Kidney (tissue), 14 donors: ENCODE results near the gene MITF. TPM values are rescaled to one million over a fixed set of nuclear protein-coding genes. Genes with fewer than 3 reads are reported as not detected.

Experiments
- DNase-seq, 5 donors: peaks; one replicate each; pipeline ENCODE4 v3.0.0-alpha.2; 2013 to 2020
- FAIRE-seq: peaks from 2 replicates; lab custom pipeline; 2012; peaks lifted over from hg19 to GRCh38; lab: Jason Lieb, UNC
- H3K27ac ChIP-seq, 2 donors: one replicate each; pipeline ENCODE4 v1.7.0; 2013; ENCODE audit warnings: low read depth in 2 of 2, low read length in 2 of 2, inconsistent platforms in 1 of 2
- H3K27me3 ChIP-seq: one replicate; pipeline ENCODE4 v1.7.1; 2013; ENCODE audit warnings: low read length, inconsistent platforms; ENCODE audit not compliant: control insufficient read depth, insufficient read depth
- H3K36me3 ChIP-seq, 3 donors: one replicate each; pipeline versions ENCODE4 v1.7.0 to v1.7.1; 2013; ENCODE audit warnings: low read length in 3 of 3, control low read depth in 1 of 3, inconsistent platforms in 1 of 3; ENCODE audit not compliant: insufficient read depth in 3 of 3, control insufficient read depth in 2 of 3
- H3K4me1 ChIP-seq, 3 donors: one replicate each; pipeline versions ENCODE4 v1.7.0 to v1.7.1; 2013; ENCODE audit warnings: low read length in 3 of 3, inconsistent platforms in 1 of 3, low read depth in 1 of 3; ENCODE audit not compliant: control insufficient read depth in 2 of 3, insufficient read depth in 2 of 3
- H3K4me3 ChIP-seq, 3 donors: one replicate each; pipeline versions ENCODE4 v1.7.0 to v1.8.1; 2013; ENCODE audit warnings: low read length in 3 of 3, control low read depth in 1 of 3, inconsistent platforms in 1 of 3
- H3K9ac ChIP-seq, 3 donors: one replicate each; pipeline versions ENCODE4 v1.7.0 to v1.7.1; 2013; ENCODE audit warnings: low read length in 3 of 3, control low read depth in 1 of 3, inconsistent platforms in 1 of 3
- H3K9me3 ChIP-seq, 3 donors: one replicate each; pipeline versions ENCODE4 v1.7.0 to v1.7.1; 2013; ENCODE audit warnings: low read length in 3 of 3, control low read depth in 1 of 3, inconsistent platforms in 1 of 3; ENCODE audit not compliant: control insufficient read depth in 2 of 3, insufficient read depth in 1 of 3
- CTCF ChIP-seq: IDR thresholded peaks from 3 replicates; pipeline ENCODE4 v1.5.1; 2012; ENCODE audit warnings: mild to moderate bottlenecking, moderate library complexity, borderline replicate concordance; ENCODE audit not compliant: insufficient read depth; ENCODE audit errors: extremely low read depth
- intact Hi-C: fragments of 100-400 bp; cut with DNase I; formaldehyde crosslinking; loops from one replicate; pipeline ENCODE4 v1.11.1; 2022
- polyA plus RNA-seq: library from polyadenylated mRNA; stranded (reverse); fragments of 350-450 nt; fragmentation: Illumina TruSeq; extraction: RNeasy Lipid Tissue Mini Kit (QIAGEN cat#74804); gene quantifications from one replicate; pipeline ENCODE4 v1.2.3, GENCODE V29; 2014; ENCODE audit warnings: low read depth, low replicate concordance; ENCODE audit not compliant: insufficient read depth
- total RNA-seq: library from RNA; stranded (reverse); fragmentation: NEBNext Ultra II Directional; extraction: Animal tissue kit (Norgen Biotek cat#: 25700); gene quantifications from one replicate; pipeline ENCODE4 v1.2.1, GENCODE V29; 2021
- donor health status: control.
- donor health status: control.
- donor health status: control.
- donor health status: control.
- donor health status: control.
- donor health status: DM: yes; HTN: yes; CAD: no.
- donor health status: Normal renal cell carcinoma (clear cell type).

Gene MITF
- total and polyA plus RNA-seq, 2 donors from 2014 or later = 14.1 to 52.6 TPM

GRCh38 chr3:69959581-69959980 is 220.3 kb downstream of the MITF start:
- Histone ChIP-seq H3K4me1 (no peaks in the 10 kb centered on the region), H3K27me3 (no peaks in the 10 kb centered on the region), H3K9ac (no peak overlapping the region), H3K9me3 (no peaks in the 10 kb centered on the region), H3K27ac (no peak overlapping the region), H3K4me3 (no peak overlapping the region), H3K36me3 (peaks cover 0 to 32% (median 14%) of the 10 kb centered on the region in 3 donors)
- FAIRE-seq (no peak), DNase-seq (no peak)
- intact Hi-C loops = no loop called here
- no peak for TF ChIP-seq CTCF

- intact Hi-C loops = no loop called here
- no peak for FAIRE-seq
- TF ChIP-seq CTCF = no peak
- Histone ChIP-seq H3K9me3 (no peaks in the 10 kb centered on the region), H3K27ac (no peak overlapping the region), H3K4me3 (no peak overlapping the region), H3K36me3 (peaks cover 0 to 30% (median 18%) of the 10 kb centered on the region in 3 donors), H3K4me1 (no peaks in the 10 kb centered on the region), H3K9ac (no peak overlapping the region), H3K27me3 (no peaks in the 10 kb centered on the region)
- no peak for DNase-seq
These were observed 222.6 kb downstream of the MITF start for GRCh38 chr3:69961706-69962439.

GRCh38 chr3:69963643-69964042 is 224.4 kb downstream of the MITF start:
- FAIRE-seq = no peak
- H3K27ac ChIP-seq = no peak overlapping the region

More at GRCh38 chr3:69963643-69964042, 224.4 kb downstream of the MITF start:
- Histone ChIP-seq H3K9ac (no peak overlapping the region), H3K9me3 (no peaks in the 10 kb centered on the region), H3K4me1 (no peaks in the 10 kb centered on the region), H3K36me3 (peaks cover 0 to 28% (median 18%) of the 10 kb centered on the region in 3 donors), H3K4me3 (no peak overlapping the region), H3K27me3 (no peaks in the 10 kb centered on the region)
- no peak for TF ChIP-seq CTCF
- intact Hi-C loops = no loop called here
- DNase-seq = no peak
